IMR-90 (cell line): ENCODE results near the gene SP140. TPM values are rescaled to one million over a fixed set of nuclear protein-coding genes. Genes with fewer than 3 reads are reported as not detected.
"Not testable (repeated sequence)": the region's sequence is repeated elsewhere in the genome, so short reads cannot be mapped to it uniquely, and the experiment has no call there.

Source experiments
- ATAC-seq: fragments of 200-7000 bp; cut with Tn5 transposase; 2 replicates; pipeline ENCODE4 v1.9.1; 2020; ENCODE audit warnings: low read depth, mild to moderate bottlenecking, moderate library complexity
- BruUV-seq: library from RNA; stranded (reverse); fragments of 400-500 nt; replicated peaks from 2 replicates; lab custom pipeline; 2021; lab: Mats Ljungman, UMichigan
- CTCF ChIA-PET: fragments of 300-600 bp; formaldehyde crosslinking; extraction: SDS; loops from one replicate; lab custom pipeline; 2021; ENCODE audit warnings: antibody characterized with exemption; lab: Yijun Ruan, JAX
- POLR2A ChIA-PET: fragments of 300-600 bp; sonication (Branson Sonifier 250); formaldehyde crosslinking; loops from one replicate; lab custom pipeline; 2022; ENCODE audit warnings: antibody characterized with exemption; ENCODE audit not compliant: unreplicated experiment; lab: Charles Lee
- DNase-seq: peaks from one replicate; pipeline ENCODE4 v3.0.0; 2013
- H2AFZ ChIP-seq: replicated peaks from 2 replicates; pipeline ENCODE3; 2013; ENCODE audit warnings: low read length, mild to moderate bottlenecking; ENCODE audit not compliant: poor library complexity
- H2AK5ac ChIP-seq: 2 replicates; pipeline ENCODE4 v1.6.1; 2013; ENCODE audit warnings: low read depth, low read length, inconsistent platforms
- H2AK9ac ChIP-seq: replicated peaks from 2 replicates; pipeline ENCODE3; 2013; ENCODE audit warnings: mild to moderate bottlenecking, low read depth, low read length, moderate library complexity; ENCODE audit not compliant: poor library complexity
- H2BK120ac ChIP-seq: 2 replicates; pipeline ENCODE4 v1.6.1; 2013; ENCODE audit warnings: low read depth, low read length, inconsistent platforms
- H2BK15ac ChIP-seq: 3 replicates; pipeline ENCODE4 v1.6.1; 2013; ENCODE audit warnings: low read depth, low read length, inconsistent platforms
- H2BK20ac ChIP-seq: 2 replicates; pipeline ENCODE4 v1.6.1; 2013; ENCODE audit warnings: low read depth, mild to moderate bottlenecking, inconsistent platforms, low read length, moderate library complexity
- H2BK5ac ChIP-seq: 2 replicates; pipeline ENCODE4 v1.6.1; 2013; ENCODE audit warnings: mild to moderate bottlenecking, low read depth, low read length, inconsistent platforms; ENCODE audit not compliant: poor library complexity, severe bottlenecking
- H3K14ac ChIP-seq: replicated peaks from 2 replicates; pipeline ENCODE4 v1.6.1; 2013; ENCODE audit warnings: low read depth, low read length, inconsistent platforms
- H3K18ac ChIP-seq: 2 replicates; pipeline ENCODE4 v1.6.1; 2013; ENCODE audit warnings: low read depth, low read length, control low read depth
- H3K23ac ChIP-seq: 2 replicates; pipeline ENCODE4 v1.6.1; 2013; ENCODE audit warnings: low read depth, low read length, inconsistent platforms
- H3K27ac ChIP-seq: 2 replicates; pipeline ENCODE4 v1.5.1; 2013; ENCODE audit warnings: mild to moderate bottlenecking, control low read depth, low read length; ENCODE audit not compliant: insufficient read depth
- H3K27me3 ChIP-seq: 2 replicates; pipeline ENCODE4 v1.6.1; 2013; ENCODE audit warnings: low read length; ENCODE audit not compliant: control insufficient read depth, insufficient read depth
- H3K36me3 ChIP-seq: 2 replicates; pipeline ENCODE4 v1.6.1; 2013; ENCODE audit warnings: low read length, mixed read lengths; ENCODE audit not compliant: control insufficient read depth, insufficient read depth
- H3K4ac ChIP-seq: 2 replicates; pipeline ENCODE4 v1.6.1; 2013; ENCODE audit warnings: low read depth, low read length, inconsistent platforms
- H3K4me1 ChIP-seq: 2 replicates; pipeline ENCODE4 v1.6.1; 2013; ENCODE audit warnings: low read length, mixed read lengths; ENCODE audit not compliant: control insufficient read depth, insufficient read depth
- H3K4me2 ChIP-seq: 2 replicates; pipeline ENCODE4 v1.6.1; 2013; ENCODE audit warnings: low read depth, mild to moderate bottlenecking, control low read depth, low read length, moderate library complexity
- H3K4me3 ChIP-seq: 2 replicates; pipeline ENCODE4 v1.5.1; 2013; ENCODE audit warnings: low read depth, mild to moderate bottlenecking, control low read depth, low read length, moderate library complexity; ENCODE audit not compliant: insufficient read depth
- H3K56ac ChIP-seq: 2 replicates; pipeline ENCODE4 v1.6.1; 2013; ENCODE audit warnings: low read length, inconsistent platforms; ENCODE audit not compliant: insufficient read depth; ENCODE audit errors: extremely low read depth
- H3K79me1 ChIP-seq, 2 experiments: 2 replicates each; pipeline ENCODE4 v1.6.1; 2013; ENCODE audit warnings: low read length in 2 of 2, inconsistent platforms in 1 of 2, low read depth in 1 of 2
- H3K9ac ChIP-seq: 2 replicates; pipeline ENCODE4 v1.6.1; 2013; ENCODE audit warnings: low read depth, low read length, control low read depth
- H3K9me1 ChIP-seq: 2 replicates; pipeline ENCODE4 v1.6.1; 2013; ENCODE audit warnings: low read length, inconsistent platforms; ENCODE audit not compliant: insufficient read depth
- H3K9me3 ChIP-seq: 2 replicates; pipeline ENCODE4 v1.6.1; 2013; ENCODE audit warnings: low read length; ENCODE audit not compliant: control insufficient read depth, insufficient read depth
- H4K20me1 ChIP-seq: 2 replicates; pipeline ENCODE4 v1.6.1; 2013; ENCODE audit warnings: low read length, inconsistent platforms; ENCODE audit not compliant: insufficient read depth
- H4K5ac ChIP-seq: 2 replicates; pipeline ENCODE4 v1.6.1; 2013; ENCODE audit warnings: mild to moderate bottlenecking, low read depth, low read length, control low read depth
- H4K8ac ChIP-seq, 2 experiments: 2 replicates each; pipeline ENCODE4 v1.6.1; 2013; ENCODE audit warnings: low read depth in 2 of 2, low read length in 2 of 2, control low read depth in 1 of 2, inconsistent platforms in 1 of 2
- H4K91ac ChIP-seq: 2 replicates; pipeline ENCODE4 v1.6.1; 2013; ENCODE audit warnings: low read depth, low read length, inconsistent platforms; ENCODE audit not compliant: insufficient read depth
- WGBS, 2 experiments: methylation state at CpG; one replicate each; pipeline versions ENCODE4 v1.1.5 to v1.1.7; 2013; ENCODE audit warnings: missing lambda C conversion rate in 2 of 2; ENCODE audit not compliant: insufficient read length in 1 of 2; ENCODE audit errors: extremely low coverage in 2 of 2; 5-methylcytosine and 5-hydroxymethylcytosine counted together
- dilution Hi-C: fragments of 300-500 bp; cut with HindIII; formaldehyde crosslinking; loops from one replicate; pipeline ENCODE4 v1.14.3; 2018; ENCODE audit warnings: low sequenced_read_pairs; ENCODE audit not compliant: unreplicated experiment
- in situ Hi-C: fragments of 300-500 bp; cut with MboI; formaldehyde crosslinking; loops from 3 replicates; pipeline ENCODE4 v1.14.3; 2019; ENCODE audit warnings: low sequenced_read_pairs, inconsistent platforms, mixed read lengths
- intact Hi-C: fragments of 100-400 bp; cut with micrococcal nuclease; formaldehyde crosslinking; loops from 2 replicates; pipeline ENCODE4 v1.10.0; 2022
- polyA plus RNA-seq, 3 experiments: library from polyadenylated mRNA; depleted of rRNA; stranded (reverse); fragments of >200 nt; gene quantifications; 2 replicates each; pipeline ENCODE4 v1.2.3, GENCODE V29; 2012; ENCODE audit warnings: low replicate concordance in 1 of 3
- total RNA-seq: library from RNA; depleted of rRNA; stranded (reverse); fragments of >200 nt; gene quantifications from 2 replicates; pipeline ENCODE4 v1.2.3, GENCODE V29; 2012

SP140 gene
- total and polyA plus RNA-seq, 2 of the 4 experiments (the other 2 are of a cell fraction): 1.4 TPM

- ATAC-seq, in situ Hi-C loops: not testable (repeated sequence)
Measured at GRCh38 chr2:230264945-230265344, 39.4 kb downstream of the SP140 start.

More at GRCh38 chr2:230264945-230265344, 39.4 kb downstream of the SP140 start:
- H4K20me1 ChIP-seq, H2BK15ac ChIP-seq, H2BK120ac ChIP-seq, H3K14ac ChIP-seq, H2AK5ac ChIP-seq, H2BK20ac ChIP-seq, BruUV-seq, H3K4me1 ChIP-seq, H4K5ac ChIP-seq, H2AK9ac ChIP-seq, DNase-seq, H3K27ac ChIP-seq, H4K8ac ChIP-seq, CTCF ChIA-PET, H3K79me1 ChIP-seq, H3K4me2 ChIP-seq, H4K91ac ChIP-seq, H3K9ac ChIP-seq, H3K4me3 ChIP-seq, H3K4ac ChIP-seq, intact Hi-C loops, H3K56ac ChIP-seq, H3K9me1 ChIP-seq, H2AFZ ChIP-seq, H3K9me3 ChIP-seq, dilution Hi-C loops, H2BK5ac ChIP-seq, H3K23ac ChIP-seq, H3K27me3 ChIP-seq, H3K18ac ChIP-seq, H3K36me3 ChIP-seq, POLR2A ChIA-PET: not testable (repeated sequence)
- no CpG with 5 or more reads among the region's 4 CpGs for WGBS, 2 experiments
